SK-N-SH (cell line): Measurements from ENCODE around the gene ARIH2. TPM values are rescaled to one million over a fixed set of nuclear protein-coding genes. Genes with fewer than 3 reads are reported as not detected.

Experiments
- CHD2 ChIP-seq: fragments of 150-350 bp; IDR thresholded peaks from 2 replicates; pipeline ENCODE4 v1.6.1; 2018; ENCODE audit warnings: low read length; ENCODE audit not compliant: partially characterized antibody
- ELF1 ChIP-seq: IDR thresholded peaks from 2 replicates; pipeline ENCODE4 v1.4.0; 2012
- EZH2phosphoT487 ChIP-seq: fragments of 200-600 bp; sonication (generic); IDR thresholded peaks from 2 replicates; pipeline ENCODE4 v1.6.1; 2017; ENCODE audit warnings: low read depth, mixed run types, mild to moderate bottlenecking, antibody characterized with exemption, moderate library complexity, borderline replicate concordance
- FOXM1 ChIP-seq: IDR thresholded peaks from 2 replicates; pipeline ENCODE4 v1.4.0; 2012; ENCODE audit warnings: low read depth, mild to moderate bottlenecking
- GABPA ChIP-seq: IDR thresholded peaks from 2 replicates; pipeline ENCODE4 v1.4.0; 2012; ENCODE audit warnings: low read depth, mild to moderate bottlenecking
- IRF3 ChIP-seq: fragments of 150-350 bp; IDR thresholded peaks from 2 replicates; pipeline ENCODE4 v1.6.1; 2016; ENCODE audit warnings: mild to moderate bottlenecking, low read depth, low read length
- NFIC ChIP-seq: IDR thresholded peaks from 2 replicates; pipeline ENCODE4 v1.4.0; 2012; ENCODE audit warnings: borderline replicate concordance
- PBX3 ChIP-seq: IDR thresholded peaks from 2 replicates; pipeline ENCODE4; 2012
- POLR2AphosphoS5 ChIP-seq: IDR thresholded peaks from 2 replicates; pipeline ENCODE4 v1.6.1; 2012; ENCODE audit warnings: low read depth, low read length
- REST ChIP-seq: IDR thresholded peaks from 2 replicates; pipeline ENCODE4 v1.6.1; 2012; ENCODE audit warnings: mild to moderate bottlenecking, low read depth, low read length, moderate library complexity
- TAF1 ChIP-seq: IDR thresholded peaks from 2 replicates; pipeline ENCODE4 v1.6.1; 2012; ENCODE audit warnings: low read depth, mild to moderate bottlenecking, low read length, moderate library complexity, borderline replicate concordance
- TCF12 ChIP-seq: IDR thresholded peaks from 2 replicates; pipeline ENCODE4 v1.4.0; 2012
- USF1 ChIP-seq: IDR thresholded peaks from 2 replicates; pipeline ENCODE4 v1.4.0; 2012; ENCODE audit warnings: low read depth, borderline replicate concordance
- YY1 ChIP-seq: IDR thresholded peaks from 2 replicates; pipeline ENCODE4 v1.4.0; 2012; ENCODE audit warnings: low read depth, mild to moderate bottlenecking
- ZBTB33 ChIP-seq: IDR thresholded peaks from 2 replicates; pipeline ENCODE4 v1.4.0; 2012; ENCODE audit warnings: low read depth, borderline replicate concordance
- polyA plus RNA-seq, 3 experiments: library from polyadenylated mRNA; depleted of rRNA; stranded (reverse); fragments of >200 nt; gene quantifications; 2 replicates each; pipeline ENCODE4 v1.2.3, GENCODE V29; 2012
- TF ChIP-seq, protein P1 (sequence below): fragments of 200-600 bp; sonication (generic); IDR thresholded peaks from 2 replicates; pipeline ENCODE4 v1.6.1; 2017; ENCODE audit warnings: antibody characterized with exemption, mild to moderate bottlenecking, moderate library complexity

ARIH2 gene
- polyA plus RNA-seq, 1 of the 3 experiments (the other 2 are of a cell fraction): 69.7 TPM

GRCh38 chr3:49007068-49007770 is 88.6 kb downstream of the ARIH2 start, which contains the start of gene WDR6 (continued):
- peak; percentile 69 for TF ChIP-seq IRF3
- peak; percentile 90 for TF ChIP-seq POLR2AphosphoS5
- peak; percentile 99 for TF ChIP-seq USF1
- TF ChIP-seq TCF12: no peak
- TF ChIP-seq EZH2phosphoT487: no peak
- TF ChIP-seq, protein P1, sequence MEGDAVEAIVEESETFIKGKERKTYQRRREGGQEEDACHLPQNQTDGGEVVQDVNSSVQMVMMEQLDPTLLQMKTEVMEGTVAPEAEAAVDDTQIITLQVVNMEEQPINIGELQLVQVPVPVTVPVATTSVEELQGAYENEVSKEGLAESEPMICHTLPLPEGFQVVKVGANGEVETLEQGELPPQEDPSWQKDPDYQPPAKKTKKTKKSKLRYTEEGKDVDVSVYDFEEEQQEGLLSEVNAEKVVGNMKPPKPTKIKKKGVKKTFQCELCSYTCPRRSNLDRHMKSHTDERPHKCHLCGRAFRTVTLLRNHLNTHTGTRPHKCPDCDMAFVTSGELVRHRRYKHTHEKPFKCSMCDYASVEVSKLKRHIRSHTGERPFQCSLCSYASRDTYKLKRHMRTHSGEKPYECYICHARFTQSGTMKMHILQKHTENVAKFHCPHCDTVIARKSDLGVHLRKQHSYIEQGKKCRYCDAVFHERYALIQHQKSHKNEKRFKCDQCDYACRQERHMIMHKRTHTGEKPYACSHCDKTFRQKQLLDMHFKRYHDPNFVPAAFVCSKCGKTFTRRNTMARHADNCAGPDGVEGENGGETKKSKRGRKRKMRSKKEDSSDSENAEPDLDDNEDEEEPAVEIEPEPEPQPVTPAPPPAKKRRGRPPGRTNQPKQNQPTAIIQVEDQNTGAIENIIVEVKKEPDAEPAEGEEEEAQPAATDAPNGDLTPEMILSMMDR: peak; percentile 60
- TF ChIP-seq ELF1: no peak
- no peak for TF ChIP-seq FOXM1
- TF ChIP-seq ZBTB33: peak; percentile 97
- TF ChIP-seq GABPA: no peak
- TF ChIP-seq NFIC: no peak
- TF ChIP-seq REST: no peak
- peak; percentile 82 for TF ChIP-seq YY1
- TF ChIP-seq TAF1: no peak; the same call in none of the 2 replicates
- peak; percentile 95 for TF ChIP-seq PBX3
- TF ChIP-seq CHD2: peak; percentile 99
